Liver (tissue), 9 donors: ENCODE results near the gene CARD19. TPM values are rescaled to one million over a fixed set of nuclear protein-coding genes. Genes with fewer than 3 reads are reported as not detected.

ENCODE experiments used
- DNase-seq: peaks from one replicate; pipeline ENCODE4 v3.0.0-alpha.2; 2017; ENCODE audit warnings: low spot score
- H3K27ac ChIP-seq, 2 donors: one replicate each; pipeline ENCODE4 v1.7.0; 2013; ENCODE audit warnings: inconsistent platforms in 2 of 2, low read length in 2 of 2, control low read depth in 1 of 2, low read depth in 1 of 2, mild to moderate bottlenecking in 1 of 2
- H3K27me3 ChIP-seq, 4 donors: one replicate each; pipeline versions ENCODE4 v1.6.1 to v1.7.0; 2013; ENCODE audit warnings: low read length in 3 of 4, inconsistent platforms in 1 of 4, mild to moderate bottlenecking in 1 of 4, moderate library complexity in 1 of 4; ENCODE audit not compliant: control insufficient read depth in 4 of 4, insufficient read depth in 4 of 4
- H3K36me3 ChIP-seq, 4 donors: one replicate each; pipeline versions ENCODE4 v1.6.1 to v1.7.0; 2013; ENCODE audit warnings: low read length in 3 of 4, mild to moderate bottlenecking in 3 of 4, low read depth in 1 of 4, moderate library complexity in 1 of 4; ENCODE audit not compliant: control insufficient read depth in 4 of 4, insufficient read depth in 3 of 4
- H3K4me1 ChIP-seq, 4 donors: one replicate each; pipeline versions ENCODE4 v1.6.1 to v1.7.0; 2013; ENCODE audit warnings: low read length in 3 of 4, mild to moderate bottlenecking in 3 of 4, moderate library complexity in 1 of 4; ENCODE audit not compliant: control insufficient read depth in 4 of 4, insufficient read depth in 4 of 4
- H3K4me3 ChIP-seq, 3 donors: one replicate each; pipeline versions ENCODE4 v1.6.1 to v1.7.0; 2013; ENCODE audit warnings: low read length in 3 of 3, control low read depth in 1 of 3, low read depth in 1 of 3, mild to moderate bottlenecking in 1 of 3
- H3K9ac ChIP-seq, 2 donors: one replicate each; pipeline ENCODE4 v1.7.0; 2013; ENCODE audit warnings: low read length in 2 of 2, mild to moderate bottlenecking in 2 of 2, moderate library complexity in 2 of 2, control low read depth in 1 of 2, low read depth in 1 of 2
- H3K9me3 ChIP-seq, 4 donors: one replicate each; pipeline versions ENCODE4 v1.6.1 to v1.7.0; 2013; ENCODE audit warnings: low read length in 3 of 4; ENCODE audit not compliant: control insufficient read depth in 4 of 4
- EGR1 ChIP-seq, 2 donors: IDR thresholded peaks; 2 replicates each; pipeline ENCODE4 v1.6.1; 2016 to 2018; ENCODE audit warnings: antibody characterized with exemption in 2 of 2, low read depth in 2 of 2
- FOXA1 ChIP-seq: IDR thresholded peaks from 2 replicates; pipeline ENCODE4 v1.6.1; 2016; ENCODE audit warnings: antibody characterized with exemption
- FOXA2 ChIP-seq: IDR thresholded peaks from 2 replicates; pipeline ENCODE4 v1.6.1; 2016; ENCODE audit warnings: antibody characterized with exemption
- GABPA ChIP-seq, 2 donors: IDR thresholded peaks in 1 of 2; conservative IDR thresholded peaks in 1 of 2; 2 replicates each; pipeline ENCODE4 v1.6.1; 2016; ENCODE audit warnings: antibody characterized with exemption in 2 of 2, mild to moderate bottlenecking in 1 of 2, moderate library complexity in 1 of 2
- HNF4A ChIP-seq, 2 donors: conservative IDR thresholded peaks; 2 replicates each; pipeline ENCODE4 v1.6.1; 2016; ENCODE audit warnings: antibody characterized with exemption in 2 of 2, mild to moderate bottlenecking in 2 of 2
- HNF4G ChIP-seq: IDR thresholded peaks from 2 replicates; pipeline ENCODE4 v1.6.1; 2016; ENCODE audit warnings: antibody characterized with exemption
- MAX ChIP-seq: IDR thresholded peaks from 2 replicates; pipeline ENCODE4 v1.6.1; 2016; ENCODE audit warnings: antibody characterized with exemption
- NR2F2 ChIP-seq: IDR thresholded peaks from 2 replicates; pipeline ENCODE4 v1.6.1; 2016; ENCODE audit warnings: antibody characterized with exemption
- RAD21 ChIP-seq, 2 donors: IDR thresholded peaks; 2 replicates each; pipeline ENCODE4 v1.6.1; 2016; ENCODE audit warnings: antibody characterized with exemption in 2 of 2, mild to moderate bottlenecking in 2 of 2
- RXRA ChIP-seq, 2 donors: IDR thresholded peaks; 2 replicates each; pipeline ENCODE4 v1.6.1; 2017 to 2018; ENCODE audit warnings: antibody characterized with exemption in 2 of 2, mild to moderate bottlenecking in 1 of 2
- SP1 ChIP-seq: IDR thresholded peaks from 2 replicates; pipeline ENCODE4 v1.6.1; 2018; ENCODE audit warnings: antibody characterized with exemption, mild to moderate bottlenecking
- TAF1 ChIP-seq: conservative IDR thresholded peaks from 2 replicates; pipeline ENCODE4 v1.6.1; 2016; ENCODE audit warnings: antibody characterized with exemption, mild to moderate bottlenecking
- YY1 ChIP-seq: IDR thresholded peaks from 2 replicates; pipeline ENCODE4 v1.6.1; 2016; ENCODE audit warnings: antibody characterized with exemption, mild to moderate bottlenecking
- ZBTB33 ChIP-seq: IDR thresholded peaks from 2 replicates; pipeline ENCODE4 v1.6.1; 2016; ENCODE audit warnings: antibody characterized with exemption
- WGBS: extraction: QIAGEN DNeasy Blood & Tissue Kit; methylation state at CpG from one replicate; pipeline ENCODE4 v1.1.7; 2013; 5-methylcytosine and 5-hydroxymethylcytosine counted together
- polyA plus RNA-seq, 2 donors: library from polyadenylated mRNA; stranded (reverse) in 1 of 2; unstranded in 1 of 2; fragments of 200-250 nt in 1 of 2; fragments of >200 nt in 1 of 2; fragmentation: Nextera tagmentation in 1 of 2; extraction: Ambion mirVana in 1 of 2; gene quantifications; one replicate each; pipeline versions ENCODE4 v1.2.1 to v1.2.3, GENCODE V29; 2013 to 2015
- total RNA-seq, 2 donors: library from RNA; depleted of rRNA; stranded (reverse); fragments of >200 nt; gene quantifications; one replicate each; pipeline ENCODE4 v1.2.3, GENCODE V29; 2014
- TF ChIP-seq, protein P1 (sequence below): IDR thresholded peaks from 2 replicates; pipeline ENCODE4 v1.6.1; 2016; ENCODE audit warnings: antibody characterized with exemption
- TF ChIP-seq, protein P2 (sequence below): IDR thresholded peaks from 2 replicates; pipeline ENCODE4 v1.6.1; 2016; ENCODE audit warnings: antibody characterized with exemption, mild to moderate bottlenecking
- TF ChIP-seq, protein P3 (sequence below): fragments of 150-350 bp; IDR thresholded peaks from 2 replicates; pipeline ENCODE4 v1.5.1; 2017; ENCODE audit warnings: improper control_type of control experiment, low read depth, low read length; ENCODE audit not compliant: missing input control
- donor health status: healthy.
- donor health status: healthy.
- donor health status: healthy.
- donor health status: healthy.
- donor health status: healthy.

The CARD19 gene
- total and polyA plus RNA-seq, 4 donors, result 13.0 to 18.2 (median 16.3) TPM

DNA sequence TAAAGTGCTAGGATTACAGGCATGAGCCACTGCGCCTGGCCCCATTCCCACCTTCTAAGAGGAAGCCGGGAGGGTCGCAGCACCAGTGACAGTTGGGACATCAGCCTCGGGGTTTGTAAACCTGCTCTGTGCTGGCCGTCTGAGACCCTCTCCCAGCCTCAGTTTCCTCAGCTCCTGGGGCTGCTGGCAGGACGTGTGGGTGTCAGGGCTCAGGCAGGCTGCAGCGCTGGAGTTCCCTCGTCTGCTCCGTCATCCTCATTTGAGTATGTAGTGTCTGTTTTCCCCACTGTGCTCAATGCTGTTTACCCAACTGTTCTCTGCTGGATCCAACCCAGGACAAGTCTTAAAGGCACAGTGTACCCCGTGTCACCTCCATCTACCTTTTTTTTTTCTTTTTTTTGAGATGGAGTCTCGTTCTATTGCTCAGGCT is 40.0 kb downstream of the CARD19 start:
- Histone ChIP-seq H3K4me1 (peaks cover 13 to 41% (median 29%) of the 10 kb centered on the region in 4 donors), H3K4me3 (no peak overlapping the region), H3K9ac (no peak overlapping the region), H3K27me3 (no peaks in the 10 kb centered on the region), H3K9me3 (peaks cover 0 to 2% (median 0%) of the 10 kb centered on the region in 4 donors), H3K27ac (peak overlapping the region in 1 of 2 donors; percentile 43), H3K36me3 (no peaks in the 10 kb centered on the region)
- DNase-seq, result no peak
- 23% methylated on average over 11 of the region's 11 CpGs for WGBS
- TF ChIP-seq HNF4G (no peak), SP1 (peak; percentile 31), FOXA2 (peak; percentile 78), FOXA1 (peak; percentile 80), RXRA (IDR thresholded peaks at IDR 0.05) (peak in 1 of 2 donors; percentile 28), YY1 (no peak)

DNA sequence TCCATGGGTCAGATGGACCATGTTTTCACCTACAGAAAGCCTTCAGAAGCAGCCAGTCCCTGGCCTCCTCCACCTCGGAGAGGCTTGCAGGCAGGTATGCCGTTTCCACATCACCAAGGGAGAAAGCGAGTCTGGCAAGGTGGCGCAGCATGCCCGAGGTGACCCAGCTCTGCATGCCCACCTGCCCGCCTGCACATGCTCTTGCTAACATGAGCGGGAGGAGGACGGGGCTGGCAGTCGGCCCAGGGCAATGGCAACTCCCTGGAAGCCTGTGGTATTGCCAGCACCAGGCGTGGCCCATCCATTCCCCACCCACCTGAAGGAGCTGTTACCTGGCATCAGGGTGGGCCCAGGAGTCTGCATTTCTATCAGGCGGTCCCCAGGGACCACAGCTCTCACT is 41.3 kb downstream of the CARD19 start:
- no peaks in the 10 kb centered on the region for H3K27me3 ChIP-seq
- no peak overlapping the region for H3K4me3 ChIP-seq
- H3K9me3 ChIP-seq, result peaks cover 0 to 2% (median 0%) of the 10 kb centered on the region in 4 donors
- WGBS, result 90% methylated on average over 11 of the region's 11 CpGs
- no peak overlapping the region for H3K9ac ChIP-seq
- H3K4me1 ChIP-seq, result peaks cover 8 to 28% (median 17%) of the 10 kb centered on the region in 4 donors
- TF ChIP-seq YY1 (no peak), ZBTB33 (no peak), SP1 (no peak), FOXA2 (no peak), FOXA1 (no peak), MAX (no peak), RXRA (IDR thresholded peaks at IDR 0.05) (no peak), HNF4A (conservative IDR thresholded peaks at IDR 0.05) (no peak), GABPA (IDR thresholded peaks at IDR 0.05 in 1 of 2, conservative IDR thresholded peaks at IDR 0.05 in 1 of 2) (no peak), TAF1 (no peak), NR2F2 (no peak), EGR1 (IDR thresholded peaks at IDR 0.05; ENCODE audit: low read depth in 2 of 2) (no peak), RAD21 (IDR thresholded peaks at IDR 0.05) (no peak)
- TF ChIP-seq, protein P1, sequence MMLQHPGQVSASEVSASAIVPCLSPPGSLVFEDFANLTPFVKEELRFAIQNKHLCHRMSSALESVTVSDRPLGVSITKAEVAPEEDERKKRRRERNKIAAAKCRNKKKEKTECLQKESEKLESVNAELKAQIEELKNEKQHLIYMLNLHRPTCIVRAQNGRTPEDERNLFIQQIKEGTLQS, result no peak
- TF ChIP-seq, protein P2, sequence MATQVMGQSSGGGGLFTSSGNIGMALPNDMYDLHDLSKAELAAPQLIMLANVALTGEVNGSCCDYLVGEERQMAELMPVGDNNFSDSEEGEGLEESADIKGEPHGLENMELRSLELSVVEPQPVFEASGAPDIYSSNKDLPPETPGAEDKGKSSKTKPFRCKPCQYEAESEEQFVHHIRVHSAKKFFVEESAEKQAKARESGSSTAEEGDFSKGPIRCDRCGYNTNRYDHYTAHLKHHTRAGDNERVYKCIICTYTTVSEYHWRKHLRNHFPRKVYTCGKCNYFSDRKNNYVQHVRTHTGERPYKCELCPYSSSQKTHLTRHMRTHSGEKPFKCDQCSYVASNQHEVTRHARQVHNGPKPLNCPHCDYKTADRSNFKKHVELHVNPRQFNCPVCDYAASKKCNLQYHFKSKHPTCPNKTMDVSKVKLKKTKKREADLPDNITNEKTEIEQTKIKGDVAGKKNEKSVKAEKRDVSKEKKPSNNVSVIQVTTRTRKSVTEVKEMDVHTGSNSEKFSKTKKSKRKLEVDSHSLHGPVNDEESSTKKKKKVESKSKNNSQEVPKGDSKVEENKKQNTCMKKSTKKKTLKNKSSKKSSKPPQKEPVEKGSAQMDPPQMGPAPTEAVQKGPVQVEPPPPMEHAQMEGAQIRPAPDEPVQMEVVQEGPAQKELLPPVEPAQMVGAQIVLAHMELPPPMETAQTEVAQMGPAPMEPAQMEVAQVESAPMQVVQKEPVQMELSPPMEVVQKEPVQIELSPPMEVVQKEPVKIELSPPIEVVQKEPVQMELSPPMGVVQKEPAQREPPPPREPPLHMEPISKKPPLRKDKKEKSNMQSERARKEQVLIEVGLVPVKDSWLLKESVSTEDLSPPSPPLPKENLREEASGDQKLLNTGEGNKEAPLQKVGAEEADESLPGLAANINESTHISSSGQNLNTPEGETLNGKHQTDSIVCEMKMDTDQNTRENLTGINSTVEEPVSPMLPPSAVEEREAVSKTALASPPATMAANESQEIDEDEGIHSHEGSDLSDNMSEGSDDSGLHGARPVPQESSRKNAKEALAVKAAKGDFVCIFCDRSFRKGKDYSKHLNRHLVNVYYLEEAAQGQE, result no peak
- TF ChIP-seq, protein P3, sequence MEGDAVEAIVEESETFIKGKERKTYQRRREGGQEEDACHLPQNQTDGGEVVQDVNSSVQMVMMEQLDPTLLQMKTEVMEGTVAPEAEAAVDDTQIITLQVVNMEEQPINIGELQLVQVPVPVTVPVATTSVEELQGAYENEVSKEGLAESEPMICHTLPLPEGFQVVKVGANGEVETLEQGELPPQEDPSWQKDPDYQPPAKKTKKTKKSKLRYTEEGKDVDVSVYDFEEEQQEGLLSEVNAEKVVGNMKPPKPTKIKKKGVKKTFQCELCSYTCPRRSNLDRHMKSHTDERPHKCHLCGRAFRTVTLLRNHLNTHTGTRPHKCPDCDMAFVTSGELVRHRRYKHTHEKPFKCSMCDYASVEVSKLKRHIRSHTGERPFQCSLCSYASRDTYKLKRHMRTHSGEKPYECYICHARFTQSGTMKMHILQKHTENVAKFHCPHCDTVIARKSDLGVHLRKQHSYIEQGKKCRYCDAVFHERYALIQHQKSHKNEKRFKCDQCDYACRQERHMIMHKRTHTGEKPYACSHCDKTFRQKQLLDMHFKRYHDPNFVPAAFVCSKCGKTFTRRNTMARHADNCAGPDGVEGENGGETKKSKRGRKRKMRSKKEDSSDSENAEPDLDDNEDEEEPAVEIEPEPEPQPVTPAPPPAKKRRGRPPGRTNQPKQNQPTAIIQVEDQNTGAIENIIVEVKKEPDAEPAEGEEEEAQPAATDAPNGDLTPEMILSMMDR, result no peak
- no peaks in the 10 kb centered on the region for H3K36me3 ChIP-seq
- no peak overlapping the region for H3K27ac ChIP-seq
- no peak for DNase-seq
